GM12872 (cell line): ENCODE measurements around the gene NDUFA7.

ENCODE experiments used
- CTCF ChIP-seq: IDR thresholded peaks from 3 replicates; pipeline ENCODE4 v1.5.1; 2011; ENCODE audit warnings: low read depth, mild to moderate bottlenecking, low read length, moderate library complexity; ENCODE audit not compliant: insufficient read depth

The NDUFA7 gene

GRCh38 chr19:8324186-8325050 lies 3.2 kb upstream of the NDUFA7 start:
- no peak for TF ChIP-seq CTCF

- no peak for TF ChIP-seq CTCF
Observed at GRCh38 chr19:8323781-8324185, 2.6 kb upstream of the NDUFA7 start.

GRCh38 chr19:8322638-8322997 lies 1.4 kb upstream of the NDUFA7 start:
- no peak for TF ChIP-seq CTCF

GRCh38 chr19:8321986-8322637 lies 937 bp upstream of the NDUFA7 start:
- no peak for TF ChIP-seq CTCF

GRCh38 chr19:8320564-8321066 lies 560 bp downstream of the NDUFA7 start:
- no peak for TF ChIP-seq CTCF

- no peak for TF ChIP-seq CTCF
Observed at GRCh38 chr19:8319807-8320520, 1.2 kb downstream of the NDUFA7 start.
